RWPE2 (cell line): ENCODE results near the gene LSM4.
A peak's percentile ranks its signal among the peaks of the same experiment; 100 is the strongest.
"Not testable (repeated sequence)": the region's sequence is repeated elsewhere in the genome, so short reads cannot be mapped to it uniquely, and the experiment has no call there.

Experiments used
- ATAC-seq: fragments of 200-7000 bp; cut with Tn5 transposase; 3 replicates; pipeline ENCODE4 v1.9.1; 2021; ENCODE audit warnings: low read depth
- DNase-seq: peaks from one replicate; pipeline ENCODE4 v3.0.0-alpha.2; 2020; ENCODE audit warnings: low spot score
- H3K27ac ChIP-seq: fragments of 450-650 bp; 2 replicates; pipeline ENCODE4 v1.5.1; 2017; ENCODE audit warnings: mild to moderate bottlenecking; ENCODE audit not compliant: poor library complexity, severe bottlenecking
- H3K27me3 ChIP-seq: fragments of 250-450 bp; sonication (Bioruptor Pico); 2 replicates; pipeline ENCODE4 v1.5.1; 2021; ENCODE audit warnings: mild to moderate bottlenecking, moderate library complexity; ENCODE audit not compliant: insufficient read depth, poor library complexity, severe bottlenecking
- H3K36me3 ChIP-seq: fragments of 250-450 bp; sonication (Bioruptor Pico); 2 replicates; pipeline ENCODE4 v1.5.1; 2020; ENCODE audit warnings: low read depth, mild to moderate bottlenecking, moderate library complexity
- H3K4me1 ChIP-seq: fragments of 250-450 bp; sonication (Bioruptor Pico); 2 replicates; pipeline ENCODE4 v1.5.1; 2021; ENCODE audit warnings: mild to moderate bottlenecking, moderate library complexity; ENCODE audit not compliant: insufficient read depth, poor library complexity, severe bottlenecking
- H3K4me3 ChIP-seq: fragments of 250-450 bp; sonication (Bioruptor Pico); 2 replicates; pipeline ENCODE4 v1.5.1; 2021; ENCODE audit warnings: mild to moderate bottlenecking, moderate library complexity; ENCODE audit not compliant: severe bottlenecking
- H3K9me3 ChIP-seq: fragments of 250-450 bp; sonication (Bioruptor Pico); 2 replicates; pipeline ENCODE4 v1.5.1; 2021; ENCODE audit warnings: mild to moderate bottlenecking, moderate library complexity; ENCODE audit not compliant: severe bottlenecking
- CTCF ChIP-seq: fragments of 450-650 bp; IDR thresholded peaks from one replicate; pipeline ENCODE4 v1.5.1; 2017; ENCODE audit warnings: mild to moderate bottlenecking, moderate library complexity; ENCODE audit not compliant: poor library complexity, severe bottlenecking

LSM4 gene

GRCh38 chr19:18353378-18354005 lies 30.6 kb upstream of the LSM4 start:
- Histone ChIP-seq H3K36me3 (peaks cover 10% of the 10 kb centered on the region), H3K4me3 (no peak overlapping the region), H3K27ac (no peak overlapping the region), H3K4me1 (no peaks in the 10 kb centered on the region), H3K9me3 (no peaks in the 10 kb centered on the region), H3K27me3 (no peaks in the 10 kb centered on the region)
- no peak for ATAC-seq
- no peak for DNase-seq
- no peak for TF ChIP-seq CTCF

GRCh38 chr19:18351544-18351943 lies 28.7 kb upstream of the LSM4 start:
- no peaks in the 10 kb centered on the region for H3K4me1 ChIP-seq
- ATAC-seq (no peak), DNase-seq (no peak)
- no peak for TF ChIP-seq CTCF
- no peaks in the 10 kb centered on the region for H3K27me3 ChIP-seq
- no peak overlapping the region for H3K4me3 ChIP-seq
- H3K9me3 ChIP-seq, result no peaks in the 10 kb centered on the region
- no peak overlapping the region for H3K27ac ChIP-seq
- no peaks in the 10 kb centered on the region; the same call in 1 of the 2 replicates for H3K36me3 ChIP-seq

- TF ChIP-seq CTCF, result no peak
- DNase-seq (no peak), ATAC-seq (no peak)
- no peaks in the 10 kb centered on the region for H3K9me3 ChIP-seq
- no peaks in the 10 kb centered on the region for H3K4me1 ChIP-seq
- H3K36me3 ChIP-seq, result no peaks in the 10 kb centered on the region
- H3K27ac ChIP-seq, result no peak overlapping the region
- H3K4me3 ChIP-seq, result no peak overlapping the region
- H3K27me3 ChIP-seq, result no peaks in the 10 kb centered on the region
These were observed 27.6 kb upstream of the LSM4 start for GRCh38 chr19:18350490-18350889.

GRCh38 chr19:18349524-18350128 lies 26.8 kb upstream of the LSM4 start:
- TF ChIP-seq CTCF, result peak; percentile 93
- ATAC-seq, result peak; percentile 58; the same call in 1 of the 3 replicates
- H3K27ac ChIP-seq, result no peak overlapping the region
- no peaks in the 10 kb centered on the region for H3K27me3 ChIP-seq
- no peaks in the 10 kb centered on the region for H3K9me3 ChIP-seq
- H3K4me3 ChIP-seq, result no peak overlapping the region
- H3K36me3 ChIP-seq, result no peaks in the 10 kb centered on the region
- H3K4me1 ChIP-seq, result no peaks in the 10 kb centered on the region
- no peak for DNase-seq

GRCh38 chr19:18348818-18349339 lies 26.0 kb upstream of the LSM4 start:
- H3K9me3 ChIP-seq, H3K4me1 ChIP-seq, H3K27me3 ChIP-seq, ATAC-seq, DNase-seq, H3K27ac ChIP-seq, H3K36me3 ChIP-seq, H3K4me3 ChIP-seq: not testable (repeated sequence)
